ENCODE measurements around the gene CACNA1H.

The CACNA1H gene

DNA sequence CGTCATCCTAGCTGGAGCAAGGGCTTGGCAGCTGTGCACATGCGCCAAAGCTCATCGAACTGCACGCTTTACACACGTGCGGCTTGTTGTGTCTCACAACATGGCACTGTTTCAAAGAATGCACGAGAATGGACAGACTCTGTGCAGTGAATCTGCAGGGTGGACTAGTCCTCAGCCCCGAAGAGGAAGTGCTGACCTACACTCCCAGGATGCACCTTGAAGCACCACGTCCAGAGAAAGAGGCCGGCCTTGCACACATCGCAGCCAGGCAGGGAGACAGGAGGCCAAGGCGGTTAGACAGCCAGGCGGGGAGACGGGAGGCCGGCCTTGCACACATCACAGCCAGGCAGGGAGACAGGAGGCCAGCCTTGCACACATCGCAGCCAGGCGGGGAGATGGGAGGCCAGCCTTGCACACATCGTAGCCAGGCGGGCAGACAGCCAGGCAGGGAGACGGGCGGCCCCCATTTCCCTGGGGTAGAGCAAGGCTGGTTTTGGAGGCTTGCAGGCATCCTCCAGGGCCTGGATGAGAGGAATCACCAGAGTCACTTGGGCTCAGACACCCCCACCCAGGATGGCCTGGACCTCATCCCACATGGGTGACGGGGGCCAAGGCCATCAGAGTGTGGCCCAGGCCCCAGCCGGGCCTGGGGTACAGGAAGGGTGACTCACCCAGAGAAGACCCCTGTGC lies 9.0 kb upstream of the CACNA1H start:
- no peak for DNase-seq

DNA sequence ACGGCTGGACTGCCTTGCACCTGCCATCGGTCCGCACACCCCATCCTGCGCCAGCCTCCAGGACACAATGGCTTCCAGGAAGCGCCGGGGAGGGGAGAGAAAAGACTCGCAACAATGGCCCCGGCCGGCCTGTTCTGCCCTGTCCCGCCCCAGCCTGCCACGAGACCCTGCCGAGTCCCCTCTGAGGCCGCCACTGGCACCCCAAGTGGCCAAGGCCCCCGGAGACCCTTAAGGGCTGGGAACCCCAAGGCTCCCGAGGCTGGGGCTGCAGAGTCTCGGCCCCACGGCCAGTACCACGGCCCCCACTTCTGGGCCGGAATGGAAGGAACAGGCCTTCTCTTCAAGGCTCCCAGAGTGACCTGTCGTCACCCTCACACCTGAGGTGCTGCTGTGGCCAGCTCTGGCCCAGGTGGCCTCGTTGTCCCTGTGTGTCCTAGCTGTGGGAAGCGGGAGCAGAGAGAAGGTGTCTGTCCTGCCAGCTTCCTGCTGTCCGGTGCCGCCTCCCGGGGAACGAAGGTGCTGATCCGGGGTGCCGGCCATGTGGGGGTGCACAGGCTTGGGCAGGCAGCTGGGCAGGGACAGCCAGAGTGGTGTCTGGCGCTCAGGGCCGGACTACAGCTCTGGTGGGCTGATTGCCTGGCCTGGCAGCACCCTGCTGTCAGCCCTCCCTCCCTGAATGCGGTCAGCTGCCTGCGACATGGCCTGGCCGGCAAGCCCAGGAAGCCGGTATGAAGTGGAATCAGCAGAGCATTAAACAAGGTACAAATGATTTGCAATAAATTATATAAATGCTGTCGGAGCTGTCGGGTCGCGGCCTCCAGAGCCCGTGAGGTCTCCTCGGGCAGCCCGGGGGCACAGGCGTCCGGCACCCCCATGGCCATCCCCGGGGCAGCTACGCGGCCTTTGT lies 8.2 kb upstream of the CACNA1H start:
- no peak for DNase-seq

DNA sequence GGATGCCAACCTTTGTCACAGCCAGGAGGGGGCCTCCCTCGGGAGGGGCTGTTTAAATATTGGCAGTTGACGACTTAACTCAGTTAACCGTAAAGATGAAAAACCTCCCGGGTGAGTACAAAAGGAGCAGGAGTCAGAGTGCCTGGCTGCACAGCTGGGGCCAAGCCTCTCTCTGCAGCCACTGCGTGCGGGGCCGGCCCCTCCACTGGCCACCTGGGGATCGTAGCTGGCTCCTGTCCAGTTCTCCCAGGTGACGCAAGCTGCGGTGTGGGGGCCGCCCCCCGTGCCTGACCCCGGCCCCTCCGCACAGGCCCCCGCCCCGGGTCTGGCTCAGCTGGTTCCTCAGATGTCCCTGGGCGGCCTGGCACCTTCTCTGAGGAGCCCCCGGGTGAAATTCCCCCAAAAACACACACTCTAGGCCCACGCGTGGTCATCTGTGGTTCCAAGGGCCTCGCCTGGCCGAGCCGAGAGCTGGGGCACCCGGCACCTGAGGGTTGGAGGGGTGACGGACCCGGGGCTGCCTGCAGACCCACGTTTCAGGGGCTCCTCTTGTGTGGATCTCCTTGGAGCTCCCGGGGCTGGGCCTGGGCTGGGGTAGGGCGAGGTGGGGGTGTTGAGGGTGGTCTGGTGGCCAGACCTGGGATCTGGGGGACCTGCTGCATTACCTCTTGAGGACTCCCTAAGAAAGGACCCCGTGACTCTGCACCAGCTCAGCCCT lies 7.4 kb upstream of the CACNA1H start:
- DNase-seq: no peak

DNA sequence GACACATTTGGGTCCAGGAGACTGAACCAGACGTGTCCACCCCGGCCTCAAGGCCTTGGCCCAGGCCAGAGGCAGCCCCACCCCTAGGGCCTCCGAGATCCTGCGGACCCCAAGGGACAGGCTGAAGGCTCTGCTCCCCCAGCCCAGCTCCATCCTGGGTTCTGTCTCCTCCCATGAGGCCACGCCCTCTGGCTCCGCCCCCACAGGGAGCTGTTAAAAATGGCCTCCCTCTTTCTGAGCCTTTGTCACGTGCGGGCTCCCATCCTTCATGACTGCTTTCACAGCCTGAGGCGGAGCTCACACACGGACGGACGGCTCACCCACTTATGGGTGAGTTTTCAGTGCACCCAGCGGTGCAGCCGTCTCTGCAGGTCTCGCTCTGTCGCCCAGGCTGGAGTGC lies 6.5 kb upstream of the CACNA1H start:
- no peak for DNase-seq

DNA sequence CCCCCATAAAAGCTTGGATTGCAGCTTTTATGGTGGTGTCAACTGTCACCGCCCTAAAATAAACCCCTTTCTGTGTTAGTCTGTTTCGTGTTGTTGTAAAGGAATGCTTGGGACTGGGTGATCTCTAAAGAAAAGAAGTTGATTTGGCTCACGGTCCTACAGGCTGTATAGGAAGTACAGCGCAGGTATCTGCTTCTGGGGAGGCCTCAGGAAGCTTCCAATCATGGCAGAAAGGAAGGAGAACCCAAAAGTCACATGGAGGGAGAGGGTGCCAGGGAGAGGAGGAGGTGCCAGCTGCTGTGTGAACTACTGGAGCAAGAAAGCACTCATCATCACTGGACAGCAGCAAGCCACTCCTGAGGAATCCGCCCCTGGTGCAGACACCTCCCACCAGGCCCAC lies 5.9 kb upstream of the CACNA1H start:
- no peak for DNase-seq

DNA sequence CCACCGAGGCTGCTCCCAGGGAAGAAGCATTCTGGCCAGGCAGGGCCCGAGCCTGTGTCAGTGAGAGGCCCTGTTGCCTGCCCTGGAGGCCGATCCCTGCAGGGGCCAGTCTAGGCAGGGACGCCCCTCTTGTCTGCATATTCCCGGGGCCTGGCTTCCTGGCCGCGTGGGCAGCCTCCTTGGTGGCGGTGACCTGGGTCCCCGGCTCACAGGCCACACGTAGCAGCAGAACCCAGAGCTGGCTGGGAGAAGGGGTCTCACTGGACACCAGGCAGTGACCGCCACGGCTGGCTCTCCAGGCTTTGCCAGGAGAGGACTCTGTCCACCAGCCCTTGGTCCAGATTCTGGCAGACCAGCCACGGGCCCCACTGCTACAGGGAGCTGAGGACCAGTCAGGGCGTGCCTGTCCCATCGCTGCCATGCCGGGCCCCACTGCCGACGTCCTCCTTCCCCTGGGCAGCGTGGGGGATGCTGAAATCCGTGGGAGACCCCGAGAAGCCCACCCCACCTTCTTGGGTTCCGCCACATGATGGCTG lies 3.7 kb upstream of the CACNA1H start:
- no peak for DNase-seq

DNA sequence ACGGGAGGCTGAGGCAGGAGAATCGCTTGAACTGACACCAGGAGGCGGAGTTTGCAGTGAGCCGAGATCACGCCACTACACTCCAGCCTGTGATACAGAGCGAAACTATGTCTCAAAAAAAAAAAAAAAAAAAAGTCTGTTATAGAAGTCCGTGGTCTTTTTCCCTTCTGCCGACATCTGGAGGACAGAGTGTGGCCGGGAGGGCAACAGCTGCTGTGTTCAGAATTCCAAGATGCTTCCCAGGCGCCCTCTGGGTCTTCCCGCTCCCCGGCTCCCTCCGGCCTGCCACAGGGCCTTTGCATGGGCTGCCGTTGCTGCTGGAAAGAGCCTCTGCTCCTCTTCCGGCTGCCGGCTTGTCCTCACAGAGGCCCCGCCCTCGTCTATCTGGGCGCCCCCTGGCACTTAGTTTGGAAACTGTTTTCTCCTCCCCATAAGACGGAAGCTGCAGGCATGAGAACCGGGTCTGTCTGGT lies 2.4 kb upstream of the CACNA1H start:
- DNase-seq: no peak

DNA sequence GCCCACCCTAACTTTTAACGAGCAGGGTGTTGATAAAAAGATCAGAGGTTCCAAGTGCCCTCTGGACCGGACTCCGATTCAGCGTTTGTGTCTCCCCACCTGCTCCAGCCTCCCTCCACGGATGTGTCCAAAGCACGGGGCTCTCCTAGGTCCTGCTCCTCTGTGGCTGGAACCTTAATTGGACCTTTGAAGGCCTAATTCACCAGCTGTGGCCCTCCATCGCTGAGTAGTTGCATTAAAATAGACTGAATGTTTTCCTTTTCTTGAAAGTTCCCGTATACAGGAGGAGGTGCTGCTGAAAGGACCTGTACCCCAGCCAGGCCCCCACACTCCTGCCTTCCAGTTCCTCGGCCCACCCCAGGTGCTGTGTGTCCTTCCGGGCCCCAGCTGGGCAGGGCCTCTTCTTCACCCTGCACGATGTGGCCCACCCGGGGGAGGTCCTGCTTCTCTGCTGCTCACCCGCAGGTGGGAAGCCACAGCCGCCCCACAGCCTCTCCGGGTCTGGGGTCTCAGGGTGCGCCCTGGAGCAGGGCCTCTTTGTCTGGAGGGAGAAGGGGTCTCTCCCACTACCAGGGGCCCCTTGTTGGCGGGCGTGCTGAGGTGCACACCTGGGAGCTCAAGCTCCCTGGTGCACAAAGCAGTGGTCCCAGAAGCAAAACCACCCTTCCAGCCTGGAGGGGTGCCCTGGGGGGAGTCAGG lies 1.3 kb upstream of the CACNA1H start:
- no peak for DNase-seq

DNA sequence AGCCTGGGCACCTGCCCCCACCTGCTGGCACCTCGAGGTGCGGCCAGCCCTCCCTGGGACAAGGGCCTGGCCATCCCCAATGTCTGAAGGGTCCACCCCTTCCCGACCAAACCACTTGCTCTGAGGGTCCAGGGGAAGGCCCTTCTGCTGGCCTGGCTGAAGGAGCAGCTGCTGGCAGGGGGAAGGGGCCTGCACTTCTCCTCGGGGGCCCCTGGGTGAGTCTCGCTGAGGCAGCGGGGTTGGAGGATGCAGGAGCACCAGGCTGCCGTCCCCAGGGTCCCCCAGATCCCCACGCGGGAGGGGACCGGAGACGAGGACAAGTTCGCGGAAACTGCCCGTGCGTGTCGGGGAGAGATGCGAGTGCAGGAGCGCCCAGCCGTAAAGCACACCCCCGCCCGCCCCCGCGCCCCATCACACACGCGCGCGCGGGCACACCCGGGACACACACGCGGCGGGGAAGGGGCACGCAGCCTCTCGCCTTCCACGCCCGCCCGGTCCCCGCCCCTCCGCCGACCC lies 725 bp upstream of the CACNA1H start:
- DNase-seq: no peak

DNA sequence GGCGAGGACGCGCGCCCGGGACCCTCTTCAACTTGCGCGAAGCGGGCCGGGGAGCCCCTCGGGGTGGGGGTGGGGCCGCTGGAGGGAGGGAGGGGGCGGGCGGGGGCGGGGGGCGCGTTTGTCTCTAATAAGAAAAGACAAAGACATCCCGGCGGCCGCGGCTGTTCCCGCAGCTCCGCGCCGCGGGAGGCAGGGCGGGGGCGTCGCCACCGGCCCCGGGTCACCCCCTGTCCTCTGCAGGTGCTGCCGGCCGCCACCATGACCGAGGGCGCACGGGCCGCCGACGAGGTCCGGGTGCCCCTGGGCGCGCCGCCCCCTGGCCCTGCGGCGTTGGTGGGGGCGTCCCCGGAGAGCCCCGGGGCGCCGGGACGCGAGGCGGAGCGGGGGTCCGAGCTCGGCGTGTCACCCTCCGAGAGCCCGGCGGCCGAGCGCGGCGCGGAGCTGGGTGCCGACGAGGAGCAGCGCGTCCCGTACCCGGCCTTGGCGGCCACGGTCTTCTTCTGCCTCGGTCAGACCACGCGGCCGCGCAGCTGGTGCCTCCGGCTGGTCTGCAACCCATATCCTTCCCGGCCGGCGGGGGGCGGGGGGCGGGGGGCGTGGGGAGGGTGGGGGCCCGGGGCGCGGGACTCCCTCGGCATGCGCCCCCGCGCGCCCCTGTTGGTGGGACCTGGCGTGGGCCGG lies 714 bp downstream of the CACNA1H start:
- no peak for DNase-seq

DNA sequence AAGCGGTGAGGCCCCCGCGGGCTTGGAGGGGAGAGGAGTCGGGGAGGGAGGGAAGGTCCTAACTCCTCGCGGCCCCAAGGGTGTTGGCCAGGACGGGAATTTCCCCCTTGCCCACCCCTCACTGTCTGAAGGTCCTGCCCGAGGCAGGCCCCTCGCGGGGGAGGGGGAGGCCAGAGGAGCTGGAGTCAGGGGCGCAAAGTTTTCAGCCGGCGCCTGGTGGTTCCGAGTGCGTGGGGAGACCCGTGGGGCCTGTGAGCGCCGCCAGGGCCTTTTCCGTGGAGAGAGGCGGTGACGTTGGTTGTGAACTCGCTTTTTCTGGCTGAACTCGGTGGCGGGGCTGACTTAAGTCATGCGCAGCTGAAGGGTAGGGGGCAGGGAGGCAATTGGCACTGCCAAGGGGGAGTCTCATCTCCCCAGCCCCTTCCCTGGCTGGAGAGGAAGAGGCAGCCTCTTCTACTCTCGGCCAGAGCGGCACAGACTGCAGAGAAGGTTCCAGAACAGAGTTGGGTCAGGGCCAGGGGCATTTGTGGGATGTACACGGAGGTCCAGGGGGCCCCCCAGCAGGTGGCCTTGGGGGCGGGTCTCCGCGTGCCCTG lies 1.5 kb downstream of the CACNA1H start:
- DNase-seq: no peak

DNA sequence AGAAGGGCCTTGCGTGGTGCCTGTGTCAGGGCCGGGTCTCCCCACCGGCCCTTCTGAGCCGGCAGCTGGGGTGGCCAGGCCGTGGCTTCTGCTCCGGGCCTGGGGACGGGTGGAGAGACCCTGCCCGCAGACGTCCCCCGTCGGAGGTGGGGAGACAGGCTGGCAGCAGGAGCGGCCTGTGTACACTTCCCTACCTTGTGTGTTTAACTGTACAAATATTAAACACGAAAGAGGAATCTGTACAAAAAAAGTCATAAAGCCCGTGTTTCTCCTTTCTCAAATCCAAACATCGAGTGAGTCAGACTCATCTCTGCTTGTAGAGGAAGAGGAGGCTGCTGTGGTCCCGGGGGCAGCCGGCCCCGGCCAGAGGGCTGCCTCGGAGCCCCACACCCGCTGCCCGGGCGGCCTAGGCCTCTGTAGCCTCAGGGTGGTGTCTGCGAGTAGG lies 2.0 kb downstream of the CACNA1H start:
- no peak for DNase-seq

DNA sequence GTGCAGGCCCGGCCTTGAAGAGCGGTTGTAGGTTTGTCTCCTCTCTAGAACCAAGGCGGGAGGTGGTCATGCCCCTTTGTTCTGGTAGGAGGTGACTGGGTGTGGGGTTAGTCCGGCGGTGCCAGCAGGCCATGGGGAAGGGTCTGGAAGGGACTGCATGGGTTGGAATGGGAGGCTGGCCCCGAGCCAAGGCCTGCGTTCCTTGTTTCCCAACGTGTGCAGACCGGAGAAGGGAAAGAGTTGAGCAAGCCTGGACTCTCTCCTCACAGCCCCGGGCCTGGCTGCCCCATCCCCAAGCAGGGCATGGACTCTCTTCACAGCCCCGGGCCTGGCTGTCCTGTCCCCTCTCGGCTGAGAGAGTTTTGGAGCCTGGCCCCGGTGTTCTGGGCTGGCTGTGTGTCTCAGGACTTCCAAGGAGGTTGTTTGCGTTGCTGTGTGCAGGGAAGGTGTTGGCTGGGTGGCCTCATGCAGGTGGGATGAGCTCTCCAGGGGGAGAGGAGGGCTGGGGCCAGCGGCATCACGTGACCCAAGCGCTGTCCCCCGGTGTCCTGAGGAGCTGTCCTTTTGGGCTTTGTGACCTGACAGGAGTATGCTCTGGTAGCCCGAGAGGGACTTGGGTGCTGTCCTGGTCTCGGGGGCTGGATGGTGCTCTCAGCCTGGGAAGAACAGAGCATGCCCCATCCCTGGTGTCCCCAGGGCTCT lies 2.6 kb downstream of the CACNA1H start:
- no peak for DNase-seq

DNA sequence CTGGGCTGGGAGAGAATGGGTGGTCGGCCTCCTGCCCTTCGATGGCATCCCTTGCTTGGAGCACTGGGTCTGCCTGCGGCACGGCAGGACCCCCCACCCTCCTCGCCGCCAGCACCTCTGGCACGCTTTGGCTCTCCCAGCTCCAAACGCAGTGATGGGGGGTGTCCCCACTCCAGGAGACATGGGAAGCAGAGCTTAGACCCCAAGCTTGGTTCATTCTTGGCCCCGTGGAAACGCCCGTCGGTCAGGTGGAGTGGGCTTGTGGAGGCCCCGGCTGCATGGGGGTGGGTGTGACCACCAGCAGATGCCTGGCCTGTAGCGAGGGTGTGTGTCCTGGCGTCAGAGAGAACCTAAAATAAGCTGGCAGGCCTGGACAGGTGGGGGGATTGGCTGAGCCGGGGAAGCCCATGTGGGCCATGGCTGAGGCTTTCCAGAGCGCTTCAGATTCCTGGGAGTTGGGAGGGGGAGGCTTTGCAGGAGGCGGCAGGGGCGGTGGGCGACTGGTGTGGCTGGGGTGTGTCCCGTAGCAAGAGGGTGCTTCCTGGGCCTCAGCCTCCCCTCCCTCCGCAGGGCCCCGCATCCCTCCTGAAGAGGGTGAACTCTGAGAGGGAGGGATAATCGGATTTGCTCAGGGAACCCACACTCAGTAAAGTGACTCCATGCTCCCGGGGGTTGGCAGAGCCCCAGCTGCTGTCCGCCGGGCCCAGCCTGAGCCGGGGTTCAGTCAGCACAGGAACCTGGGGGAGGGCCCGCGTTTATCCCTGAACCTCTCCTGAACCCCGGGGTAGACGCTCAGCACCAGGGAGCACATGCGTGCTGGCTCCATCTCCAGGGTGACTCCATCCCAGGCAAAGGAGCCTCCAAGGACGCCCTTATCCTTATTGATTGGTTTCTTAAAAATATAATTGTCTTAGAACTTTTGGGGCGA lies 3.4 kb downstream of the CACNA1H start:
- DNase-seq: no peak

DNA sequence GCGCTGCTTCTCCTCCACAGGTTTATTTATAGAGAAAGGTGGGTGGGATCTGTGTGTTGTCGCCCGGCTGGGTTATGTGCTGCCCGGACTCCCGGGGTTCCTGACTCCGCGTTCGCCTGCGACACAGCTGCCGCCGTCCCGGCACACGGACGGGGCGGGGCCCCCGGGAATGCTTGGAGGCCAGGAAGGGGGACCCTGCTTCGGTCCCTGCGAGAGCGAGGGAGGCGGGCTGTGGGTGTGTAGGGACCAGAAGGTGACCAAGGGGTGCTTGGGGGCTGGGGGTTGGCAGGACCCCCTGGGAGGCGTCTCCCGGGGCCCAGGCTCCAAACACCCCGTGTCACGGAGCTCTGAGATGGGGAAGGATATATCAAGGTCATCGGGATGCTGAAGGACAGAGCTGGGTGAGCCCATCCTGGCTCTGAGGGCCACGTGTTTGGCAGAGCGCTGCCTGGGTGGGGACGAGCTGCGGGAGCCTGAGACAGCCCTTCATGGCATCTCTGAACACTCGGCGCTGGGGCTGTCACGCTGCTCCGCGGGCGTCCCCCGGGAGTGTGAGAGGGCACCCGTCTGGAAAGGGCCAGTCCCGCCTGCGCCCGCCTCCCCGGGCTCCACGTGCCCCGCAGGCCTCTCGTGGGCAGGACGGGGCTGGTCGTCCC lies 4.2 kb downstream of the CACNA1H start:
- no peak for DNase-seq

DNA sequence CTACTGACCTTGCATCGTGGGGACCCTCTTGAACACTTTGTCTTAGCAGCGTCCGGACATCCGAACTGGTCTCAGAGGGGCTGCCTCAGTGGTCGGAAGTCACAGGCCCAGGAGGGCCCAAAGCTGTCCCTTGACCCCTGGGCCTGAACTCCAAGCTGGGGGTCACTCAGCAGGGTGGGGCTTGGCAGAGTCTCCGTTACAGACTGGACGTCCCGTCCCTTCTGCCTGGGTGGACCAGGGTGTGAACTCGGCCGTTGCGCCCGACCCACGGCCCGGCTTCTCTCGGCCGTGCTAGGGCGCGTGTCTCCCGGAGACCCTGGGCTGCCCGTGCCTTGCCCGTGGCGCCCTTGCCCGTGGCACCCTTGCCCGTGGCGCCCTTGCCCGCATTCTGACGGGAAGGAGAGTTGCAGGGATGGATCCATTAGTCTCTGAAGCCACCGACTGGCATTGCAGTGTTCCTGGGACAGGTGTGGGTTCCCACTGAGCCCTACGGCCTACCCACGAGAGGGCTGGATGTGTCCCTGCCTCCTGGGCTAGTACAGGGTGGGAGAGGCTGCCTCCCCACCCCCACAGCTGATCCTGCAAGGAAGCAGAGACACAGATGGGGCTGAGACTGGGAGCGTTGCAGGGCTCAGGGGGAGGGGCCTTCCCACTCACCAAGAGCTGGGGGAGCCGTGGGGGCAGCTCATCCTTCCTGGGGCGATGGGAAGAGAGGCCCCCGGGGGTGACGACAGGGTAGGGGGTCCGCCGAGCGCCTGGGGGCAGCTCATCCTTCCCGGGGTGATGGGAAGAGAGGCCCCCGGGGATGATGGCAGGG lies 4.9 kb downstream of the CACNA1H start:
- DNase-seq: no peak

DNA sequence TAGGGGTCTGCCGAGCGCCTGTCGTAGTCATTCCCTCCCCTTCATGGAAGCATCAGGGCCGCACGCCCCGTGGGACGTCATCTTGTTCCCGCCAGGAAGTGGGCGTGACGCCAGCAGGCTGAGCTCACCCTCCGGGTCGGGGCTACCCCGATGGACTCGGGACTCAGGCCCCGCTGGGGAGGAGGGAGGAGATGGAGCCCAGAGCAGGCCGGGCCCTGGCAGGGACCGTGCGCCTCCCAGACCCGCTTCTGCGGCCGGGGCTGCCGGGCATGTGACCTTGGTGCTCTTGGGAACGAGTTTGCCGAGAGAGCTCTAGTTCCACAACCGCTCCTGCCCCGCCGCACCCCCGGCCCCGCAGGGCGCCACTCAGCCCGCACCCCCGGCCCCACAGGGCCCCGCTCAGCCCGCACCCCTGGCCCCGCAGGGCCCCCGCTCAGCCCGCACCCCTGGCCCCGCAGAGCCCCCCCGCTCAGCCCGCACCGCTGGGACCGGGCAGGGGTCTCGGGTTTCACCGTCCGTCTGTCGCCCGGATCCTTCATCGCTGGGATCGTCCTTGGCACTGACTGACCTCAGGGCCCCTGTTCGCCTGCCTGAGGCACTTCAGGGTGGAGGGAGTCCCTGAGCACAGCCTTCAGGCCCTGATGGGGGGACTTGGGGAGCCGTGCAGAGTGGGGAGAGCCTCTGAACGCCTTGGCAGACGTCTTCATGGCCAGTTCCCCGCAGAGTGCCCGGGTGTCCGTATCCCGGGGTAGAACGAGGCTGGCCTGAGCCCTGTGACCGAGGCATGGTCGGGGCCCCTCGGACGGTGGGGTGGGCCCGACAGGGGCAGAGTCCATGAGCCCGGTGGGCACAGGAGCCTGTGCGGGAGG lies 5.8 kb downstream of the CACNA1H start:
- no peak for DNase-seq

All from NCI-H510A (cell line).